ENCODE data around the gene UGT1A6.

GRCh38 chr2:233711312-233712008 is 18.8 kb downstream of the UGT1A6 start:
- no peak for TF ChIP-seq POLR2AphosphoS5 (IDR thresholded peaks at IDR 0.05)
- TF ChIP-seq, protein P1, sequence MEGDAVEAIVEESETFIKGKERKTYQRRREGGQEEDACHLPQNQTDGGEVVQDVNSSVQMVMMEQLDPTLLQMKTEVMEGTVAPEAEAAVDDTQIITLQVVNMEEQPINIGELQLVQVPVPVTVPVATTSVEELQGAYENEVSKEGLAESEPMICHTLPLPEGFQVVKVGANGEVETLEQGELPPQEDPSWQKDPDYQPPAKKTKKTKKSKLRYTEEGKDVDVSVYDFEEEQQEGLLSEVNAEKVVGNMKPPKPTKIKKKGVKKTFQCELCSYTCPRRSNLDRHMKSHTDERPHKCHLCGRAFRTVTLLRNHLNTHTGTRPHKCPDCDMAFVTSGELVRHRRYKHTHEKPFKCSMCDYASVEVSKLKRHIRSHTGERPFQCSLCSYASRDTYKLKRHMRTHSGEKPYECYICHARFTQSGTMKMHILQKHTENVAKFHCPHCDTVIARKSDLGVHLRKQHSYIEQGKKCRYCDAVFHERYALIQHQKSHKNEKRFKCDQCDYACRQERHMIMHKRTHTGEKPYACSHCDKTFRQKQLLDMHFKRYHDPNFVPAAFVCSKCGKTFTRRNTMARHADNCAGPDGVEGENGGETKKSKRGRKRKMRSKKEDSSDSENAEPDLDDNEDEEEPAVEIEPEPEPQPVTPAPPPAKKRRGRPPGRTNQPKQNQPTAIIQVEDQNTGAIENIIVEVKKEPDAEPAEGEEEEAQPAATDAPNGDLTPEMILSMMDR (IDR thresholded peaks at IDR 0.05 in 8 of 11, conservative IDR thresholded peaks at IDR 0.05 in 3 of 11) = peak; percentile 48 to 88 (median 80)

Measured in spleen (tissue), 7 donors.